ENCODE results near the gene DOCK1. TPM values are rescaled to one million over a fixed set of nuclear protein-coding genes. Genes with fewer than 3 reads are reported as not detected.

DOCK1 gene
- total RNA-seq, 1 donor from 2014 or later = 52.7 TPM

GRCh38 chr10:127468632-127469031 lies 563.4 kb downstream of the DOCK1 start:
- Histone ChIP-seq H3K9me3 (ENCODE audit: control insufficient read depth in 3 of 3, low read length in 3 of 3) (peaks cover 0 to 3% (median 0%) of the 10 kb centered on the region in 3 donors), H3K27me3 (ENCODE audit: control insufficient read depth in 3 of 3, insufficient read depth in 3 of 3, low read length in 3 of 3) (peaks cover 0 to 12% (median 0%) of the 10 kb centered on the region in 3 donors), H3K4me3 (ENCODE audit: low read length in 3 of 3) (no peak overlapping the region), H3K36me3 (ENCODE audit: control insufficient read depth in 3 of 3, insufficient read depth in 3 of 3, low read length in 3 of 3) (no peaks in the 10 kb centered on the region), H3K27ac (ENCODE audit: low read depth, low read length) (no peak overlapping the region), H3K4me1 (ENCODE audit: control insufficient read depth in 3 of 3, insufficient read depth in 3 of 3, low read length in 3 of 3) (no peaks in the 10 kb centered on the region), H3K9ac (ENCODE audit: low read depth in 1 of 3, low read length in 3 of 3) (no peak overlapping the region)

GRCh38 chr10:127470911-127471310 lies 565.7 kb downstream of the DOCK1 start:
- Histone ChIP-seq H3K9me3 (ENCODE audit: control insufficient read depth in 3 of 3, low read length in 3 of 3) (no peaks in the 10 kb centered on the region), H3K27ac (ENCODE audit: low read depth, low read length) (no peak overlapping the region), H3K36me3 (ENCODE audit: control insufficient read depth in 3 of 3, insufficient read depth in 3 of 3, low read length in 3 of 3) (no peaks in the 10 kb centered on the region)

GRCh38 chr10:127472976-127473375 lies 567.7 kb downstream of the DOCK1 start:
- Histone ChIP-seq H3K4me1 (ENCODE audit: control insufficient read depth in 3 of 3, insufficient read depth in 3 of 3, low read length in 3 of 3) (no peaks in the 10 kb centered on the region), H3K27ac (ENCODE audit: low read depth, low read length) (no peak overlapping the region), H3K27me3 (ENCODE audit: control insufficient read depth in 3 of 3, insufficient read depth in 3 of 3, low read length in 3 of 3) (peaks cover 0 to 4% (median 0%) of the 10 kb centered on the region in 3 donors), H3K4me3 (ENCODE audit: low read length in 3 of 3) (no peak overlapping the region), H3K9ac (ENCODE audit: low read depth in 1 of 3, low read length in 3 of 3) (no peak overlapping the region), H3K9me3 (ENCODE audit: control insufficient read depth in 3 of 3, low read length in 3 of 3) (no peaks in the 10 kb centered on the region), H3K36me3 (ENCODE audit: control insufficient read depth in 3 of 3, insufficient read depth in 3 of 3, low read length in 3 of 3) (no peaks in the 10 kb centered on the region)

More at GRCh38 chr10:127470911-127471310, 565.7 kb downstream of the DOCK1 start:
- peaks cover 0 to 4% (median 0%) of the 10 kb centered on the region in 3 donors for H3K27me3 ChIP-seq (ENCODE audit: control insufficient read depth in 3 of 3, insufficient read depth in 3 of 3, low read length in 3 of 3)
- H3K4me3 ChIP-seq (ENCODE audit: low read length in 3 of 3) = no peak overlapping the region
- no peak overlapping the region for H3K9ac ChIP-seq (ENCODE audit: low read depth in 1 of 3, low read length in 3 of 3)
- no peaks in the 10 kb centered on the region for H3K4me1 ChIP-seq (ENCODE audit: control insufficient read depth in 3 of 3, insufficient read depth in 3 of 3, low read length in 3 of 3)

- Histone ChIP-seq H3K4me1 (ENCODE audit: control insufficient read depth in 3 of 3, insufficient read depth in 3 of 3, low read length in 3 of 3) (no peaks in the 10 kb centered on the region), H3K4me3 (ENCODE audit: low read length in 3 of 3) (no peak overlapping the region), H3K9me3 (ENCODE audit: control insufficient read depth in 3 of 3, low read length in 3 of 3) (no peaks in the 10 kb centered on the region), H3K9ac (ENCODE audit: low read depth in 1 of 3, low read length in 3 of 3) (no peak overlapping the region), H3K27ac (ENCODE audit: low read depth, low read length) (no peak overlapping the region), H3K36me3 (ENCODE audit: control insufficient read depth in 3 of 3, insufficient read depth in 3 of 3, low read length in 3 of 3) (no peaks in the 10 kb centered on the region), H3K27me3 (ENCODE audit: control insufficient read depth in 3 of 3, insufficient read depth in 3 of 3, low read length in 3 of 3) (no peaks in the 10 kb centered on the region)
Observed at GRCh38 chr10:127474501-127474900, 569.3 kb downstream of the DOCK1 start.

- H3K4me1 ChIP-seq (ENCODE audit: control insufficient read depth in 3 of 3, insufficient read depth in 3 of 3, low read length in 3 of 3) = no peaks in the 10 kb centered on the region
- no peak overlapping the region for H3K9ac ChIP-seq (ENCODE audit: low read depth in 1 of 3, low read length in 3 of 3)
- H3K4me3 ChIP-seq (ENCODE audit: low read length in 3 of 3) = no peak overlapping the region
- peaks cover 0 to 14% (median 2%) of the 10 kb centered on the region in 3 donors for H3K27me3 ChIP-seq (ENCODE audit: control insufficient read depth in 3 of 3, insufficient read depth in 3 of 3, low read length in 3 of 3)
- H3K9me3 ChIP-seq (ENCODE audit: control insufficient read depth in 3 of 3, low read length in 3 of 3) = peaks cover 0 to 2% (median 0%) of the 10 kb centered on the region in 3 donors
- H3K36me3 ChIP-seq (ENCODE audit: control insufficient read depth in 3 of 3, insufficient read depth in 3 of 3, low read length in 3 of 3) = no peaks in the 10 kb centered on the region
- no peak overlapping the region for H3K27ac ChIP-seq (ENCODE audit: low read depth, low read length)
Observed at GRCh38 chr10:127485153-127485857, 580.1 kb downstream of the DOCK1 start.

- Histone ChIP-seq H3K4me3 (ENCODE audit: low read length in 3 of 3) (no peak overlapping the region), H3K27me3 (ENCODE audit: control insufficient read depth in 3 of 3, insufficient read depth in 3 of 3, low read length in 3 of 3) (peaks cover 0 to 15% (median 2%) of the 10 kb centered on the region in 3 donors), H3K27ac (ENCODE audit: low read depth, low read length) (no peak overlapping the region), H3K4me1 (ENCODE audit: control insufficient read depth in 3 of 3, insufficient read depth in 3 of 3, low read length in 3 of 3) (no peaks in the 10 kb centered on the region), H3K36me3 (ENCODE audit: control insufficient read depth in 3 of 3, insufficient read depth in 3 of 3, low read length in 3 of 3) (no peaks in the 10 kb centered on the region), H3K9me3 (ENCODE audit: control insufficient read depth in 3 of 3, low read length in 3 of 3) (peaks cover 0 to 2% (median 0%) of the 10 kb centered on the region in 3 donors), H3K9ac (ENCODE audit: low read depth in 1 of 3, low read length in 3 of 3) (no peak overlapping the region)
Observed at GRCh38 chr10:127486355-127486754, 581.1 kb downstream of the DOCK1 start.

- H3K27me3 ChIP-seq (ENCODE audit: control insufficient read depth in 3 of 3, insufficient read depth in 3 of 3, low read length in 3 of 3) = peaks cover 3 to 17% (median 4%) of the 10 kb centered on the region in 3 donors
- H3K36me3 ChIP-seq (ENCODE audit: control insufficient read depth in 3 of 3, insufficient read depth in 3 of 3, low read length in 3 of 3) = no peaks in the 10 kb centered on the region
- no peaks in the 10 kb centered on the region for H3K9me3 ChIP-seq (ENCODE audit: control insufficient read depth in 3 of 3, low read length in 3 of 3)
- H3K4me3 ChIP-seq (ENCODE audit: low read length in 3 of 3) = no peak overlapping the region
- no peak overlapping the region for H3K27ac ChIP-seq (ENCODE audit: low read depth, low read length)
- no peaks in the 10 kb centered on the region for H3K4me1 ChIP-seq (ENCODE audit: control insufficient read depth in 3 of 3, insufficient read depth in 3 of 3, low read length in 3 of 3)
- no peak overlapping the region for H3K9ac ChIP-seq (ENCODE audit: low read depth in 1 of 3, low read length in 3 of 3)
Observed at GRCh38 chr10:127492607-127493250, 587.5 kb downstream of the DOCK1 start.

- H3K4me3 ChIP-seq (ENCODE audit: low read length in 3 of 3) = no peak overlapping the region
- H3K36me3 ChIP-seq (ENCODE audit: control insufficient read depth in 3 of 3, insufficient read depth in 3 of 3, low read length in 3 of 3) = no peaks in the 10 kb centered on the region
Observed at GRCh38 chr10:127496035-127496434, 590.8 kb downstream of the DOCK1 start.

GRCh38 chr10:127497685-127498084 lies 592.5 kb downstream of the DOCK1 start:
- no peak overlapping the region for H3K27ac ChIP-seq (ENCODE audit: low read depth, low read length)

More at GRCh38 chr10:127496035-127496434, 590.8 kb downstream of the DOCK1 start:
- Histone ChIP-seq H3K27ac (ENCODE audit: low read depth, low read length) (no peak overlapping the region), H3K9me3 (ENCODE audit: control insufficient read depth in 3 of 3, low read length in 3 of 3) (no peaks in the 10 kb centered on the region), H3K4me1 (ENCODE audit: control insufficient read depth in 3 of 3, insufficient read depth in 3 of 3, low read length in 3 of 3) (peaks cover 0 to 2% (median 0%) of the 10 kb centered on the region in 3 donors), H3K27me3 (ENCODE audit: control insufficient read depth in 3 of 3, insufficient read depth in 3 of 3, low read length in 3 of 3) (peaks cover 4 to 18% (median 8%) of the 10 kb centered on the region in 3 donors), H3K9ac (ENCODE audit: low read depth in 1 of 3, low read length in 3 of 3) (no peak overlapping the region)

GRCh38 chr10:127498087-127498486 lies 592.9 kb downstream of the DOCK1 start:
- Histone ChIP-seq H3K9me3 (ENCODE audit: control insufficient read depth in 3 of 3, low read length in 3 of 3) (peaks cover 0 to 4% (median 0%) of the 10 kb centered on the region in 3 donors), H3K4me3 (ENCODE audit: low read length in 3 of 3) (no peak overlapping the region), H3K36me3 (ENCODE audit: control insufficient read depth in 3 of 3, insufficient read depth in 3 of 3, low read length in 3 of 3) (no peaks in the 10 kb centered on the region), H3K9ac (ENCODE audit: low read depth in 1 of 3, low read length in 3 of 3) (no peak overlapping the region), H3K27me3 (ENCODE audit: control insufficient read depth in 3 of 3, insufficient read depth in 3 of 3, low read length in 3 of 3) (peaks cover 4 to 16% (median 8%) of the 10 kb centered on the region in 3 donors), H3K4me1 (ENCODE audit: control insufficient read depth in 3 of 3, insufficient read depth in 3 of 3, low read length in 3 of 3) (peaks cover 0 to 2% (median 0%) of the 10 kb centered on the region in 3 donors), H3K27ac (ENCODE audit: low read depth, low read length) (no peak overlapping the region)

More at GRCh38 chr10:127497685-127498084, 592.5 kb downstream of the DOCK1 start:
- Histone ChIP-seq H3K4me1 (ENCODE audit: control insufficient read depth in 3 of 3, insufficient read depth in 3 of 3, low read length in 3 of 3) (peaks cover 0 to 2% (median 0%) of the 10 kb centered on the region in 3 donors), H3K4me3 (ENCODE audit: low read length in 3 of 3) (no peak overlapping the region), H3K9ac (ENCODE audit: low read depth in 1 of 3, low read length in 3 of 3) (no peak overlapping the region), H3K36me3 (ENCODE audit: control insufficient read depth in 3 of 3, insufficient read depth in 3 of 3, low read length in 3 of 3) (no peaks in the 10 kb centered on the region), H3K27me3 (ENCODE audit: control insufficient read depth in 3 of 3, insufficient read depth in 3 of 3, low read length in 3 of 3) (peaks cover 4 to 16% (median 8%) of the 10 kb centered on the region in 3 donors), H3K9me3 (ENCODE audit: control insufficient read depth in 3 of 3, low read length in 3 of 3) (peaks cover 0 to 2% (median 0%) of the 10 kb centered on the region in 3 donors)
